GM20431 (cell line): ENCODE results near the gene CDC42BPB.
"Not testable (repeated sequence)": the region's sequence is repeated elsewhere in the genome, so short reads cannot be mapped to it uniquely, and the experiment has no call there.

Source experiments
- in situ Hi-C: fragments of 300-500 bp; cut with MseI, MboI; formaldehyde crosslinking; loops from one replicate; pipeline ENCODE4 v1.15.0; 2020; ENCODE audit warnings: low sequenced_read_pairs; ENCODE audit not compliant: unreplicated experiment

The CDC42BPB gene

GRCh38 chr14:102896735-102897134 is 160.6 kb downstream of the CDC42BPB start:
- in situ Hi-C loops: not testable (repeated sequence)

DNA sequence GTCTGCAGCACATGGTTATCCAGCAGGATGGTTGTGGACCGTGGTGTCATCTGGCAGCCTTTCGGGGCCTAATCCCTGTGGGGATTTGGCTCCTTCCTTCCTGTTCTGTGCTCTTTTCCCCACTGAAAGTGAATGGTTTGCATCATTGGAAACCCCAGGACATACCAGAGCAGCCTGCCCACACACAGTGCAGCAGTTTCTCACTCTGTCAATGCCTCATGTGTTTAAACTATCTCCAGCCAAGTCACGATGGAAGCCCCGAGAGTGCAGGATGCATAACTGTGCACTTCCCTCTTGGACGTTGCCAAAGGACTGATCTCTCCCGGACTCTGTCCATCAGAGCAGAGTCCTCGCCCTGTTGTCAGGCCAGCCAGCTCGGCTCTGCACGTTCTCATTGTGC is 163.9 kb downstream of the CDC42BPB start:
- in situ Hi-C loops: no loop called here

DNA sequence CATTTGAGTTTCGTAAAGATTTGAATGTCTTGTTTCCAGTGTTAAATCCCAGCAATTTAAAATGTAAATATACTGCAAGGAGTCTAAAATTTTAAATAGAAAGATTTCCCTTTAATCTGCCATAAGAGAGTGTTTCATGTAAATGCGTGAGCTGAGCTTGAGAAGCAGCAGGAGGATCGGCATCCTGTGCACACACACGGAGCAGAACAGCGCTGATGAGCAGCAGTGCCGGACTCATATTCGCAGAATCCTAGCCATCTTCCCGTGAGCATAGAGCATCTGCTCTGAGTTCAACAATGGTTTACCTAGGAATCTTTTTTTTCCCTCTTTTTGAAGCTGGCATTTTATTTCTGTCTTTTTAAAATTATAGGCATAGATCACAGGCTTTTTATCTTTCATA is 164.7 kb downstream of the CDC42BPB start:
- in situ Hi-C loops: no loop called here

- in situ Hi-C loops: no loop called here
Measured at GRCh38 chr14:102891556-102891955, 165.8 kb downstream of the CDC42BPB start.

DNA sequence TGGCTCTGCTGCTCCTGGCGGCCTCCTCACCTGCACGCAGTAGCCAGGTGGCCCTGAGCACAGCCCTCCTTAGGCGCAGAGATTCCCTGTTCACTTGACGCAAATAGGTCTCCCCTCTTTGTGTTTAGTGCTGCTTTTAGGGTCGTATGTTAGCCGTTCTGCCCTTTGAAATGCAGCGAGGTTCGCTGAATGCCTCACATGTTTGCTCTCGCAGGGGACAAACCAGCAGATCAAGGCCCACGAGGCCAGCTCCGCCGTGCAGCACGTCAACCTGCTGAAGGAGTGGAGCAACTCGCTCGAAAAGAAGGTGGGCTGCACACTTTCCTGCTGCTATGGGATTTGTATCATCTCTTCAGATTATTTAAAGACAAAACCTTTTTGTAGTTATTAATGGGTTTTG is 166.2 kb downstream of the CDC42BPB start:
- in situ Hi-C loops: no loop called here

DNA sequence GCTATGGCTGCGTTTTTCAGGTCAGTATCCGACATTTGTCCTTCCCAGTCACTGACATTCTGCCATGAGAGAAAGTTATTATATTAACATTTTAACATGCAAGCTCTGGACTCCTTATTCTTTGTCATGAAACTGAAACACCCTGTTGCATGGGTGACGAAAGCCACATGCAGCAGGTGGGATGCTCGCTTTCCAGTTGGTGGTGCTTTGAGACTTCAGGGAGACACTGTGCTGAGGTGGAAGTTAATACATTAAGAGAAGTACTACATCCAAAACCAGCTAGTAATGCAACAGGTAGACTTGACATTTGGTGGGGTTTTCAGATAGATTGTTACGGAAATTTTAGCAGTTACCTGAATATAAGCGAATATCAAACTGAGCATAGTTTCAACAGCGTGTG is 167.7 kb downstream of the CDC42BPB start:
- in situ Hi-C loops: no loop called here

GRCh38 chr14:102888748-102889147 is 168.6 kb downstream of the CDC42BPB start:
- in situ Hi-C loops: no loop called here

- in situ Hi-C loops: no loop called here
Measured at GRCh38 chr14:102885737-102886447, 171.5 kb downstream of the CDC42BPB start.

DNA sequence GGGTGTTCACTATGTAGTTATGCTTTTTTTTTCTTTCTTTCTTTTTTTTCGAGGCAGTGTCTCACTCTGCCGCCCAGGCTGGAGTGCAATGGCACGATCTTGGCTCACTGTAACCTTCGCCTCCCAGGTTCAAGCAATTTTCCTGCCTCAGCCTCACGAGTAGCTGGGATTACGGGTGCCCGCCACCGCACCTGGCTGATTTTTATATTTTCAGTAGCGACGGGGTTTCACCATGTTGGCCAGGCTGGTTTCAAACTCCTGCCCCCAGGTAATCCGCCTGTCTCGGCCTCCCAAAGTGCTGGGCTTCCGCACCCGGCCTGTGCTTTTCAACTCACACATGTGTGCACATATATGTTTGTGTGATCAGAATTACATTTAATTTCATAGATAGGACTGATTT is 173.8 kb downstream of the CDC42BPB start:
- in situ Hi-C loops: no loop called here

DNA sequence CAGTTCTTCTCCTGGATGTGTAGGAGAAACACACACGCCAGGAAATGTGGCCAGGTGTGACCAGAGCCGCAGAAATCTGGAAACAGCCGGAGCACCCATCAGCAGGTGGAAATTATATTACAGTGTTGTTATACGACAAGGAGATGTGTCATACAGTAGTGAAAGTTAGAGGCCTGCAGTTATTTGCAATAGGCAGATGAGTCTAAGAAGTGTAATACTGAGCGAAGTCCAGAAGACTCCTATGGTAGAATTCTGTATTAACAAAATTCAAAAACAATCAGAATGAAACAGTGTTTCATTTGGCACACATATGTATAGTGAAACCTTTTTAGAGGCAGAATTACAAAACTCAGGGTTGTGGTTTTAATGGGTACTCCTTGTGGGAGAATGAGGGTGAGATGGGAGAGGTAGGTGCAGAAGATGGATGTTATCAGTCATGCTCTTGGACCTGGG is 174.2 kb downstream of the CDC42BPB start:
- in situ Hi-C loops: no loop called here
